Neutrophil (primary cell): ENCODE results near the gene HSPH1.

Experiments used
- H3K27ac ChIP-seq: fragments of 200-600 bp; sonication (generic); 2 replicates; pipeline ENCODE4 v1.5.1; 2016; ENCODE audit warnings: mild to moderate bottlenecking, moderate library complexity
- H3K27me3 ChIP-seq: fragments of 200-600 bp; sonication (generic); 2 replicates; pipeline ENCODE4 v1.6.0; 2016; ENCODE audit warnings: mild to moderate bottlenecking
- H3K36me3 ChIP-seq: fragments of 200-600 bp; sonication (generic); 2 replicates; pipeline ENCODE4 v1.5.1; 2017
- H3K4me1 ChIP-seq, 2 experiments: fragments of 200-600 bp in 1 of 2; sonication (generic) in 1 of 2; 1 replicate in 1 of 2; 2 replicates in 1 of 2; pipeline versions ENCODE4 v1.5.1 to v1.6.1; 2013 to 2016; ENCODE audit warnings: low read depth in 1 of 2, low read length in 1 of 2, mild to moderate bottlenecking in 1 of 2, moderate library complexity in 1 of 2; ENCODE audit not compliant: control insufficient read depth in 1 of 2, insufficient read depth in 1 of 2
- H3K4me3 ChIP-seq, 2 experiments: fragments of 200-600 bp in 1 of 2; sonication (generic) in 1 of 2; 1 replicate in 1 of 2; 2 replicates in 1 of 2; pipeline ENCODE4 v1.5.1; 2013 to 2016; ENCODE audit warnings: low read depth in 1 of 2, low read length in 1 of 2, mild to moderate bottlenecking in 1 of 2, moderate library complexity in 1 of 2
- H3K9me3 ChIP-seq: fragments of 200-600 bp; sonication (generic); 2 replicates; pipeline ENCODE4 v1.5.1; 2016
- CTCF ChIP-seq: fragments of 200-600 bp; sonication (generic); IDR thresholded peaks from 2 replicates; pipeline ENCODE4 v1.5.1; 2016; ENCODE audit warnings: antibody characterized with exemption

HSPH1 gene

GRCh38 chr13:31114641-31115040 is 47.1 kb downstream of the HSPH1 start:
- Histone ChIP-seq H3K4me1 (no peaks in the 10 kb centered on the region), H3K4me3 (no peak overlapping the region), H3K36me3 (no peaks in the 10 kb centered on the region), H3K9me3 (no peaks in the 10 kb centered on the region), H3K27me3 (peaks cover 54% of the 10 kb centered on the region), H3K27ac (no peak overlapping the region)
- no peak for TF ChIP-seq CTCF

GRCh38 chr13:31111136-31111535 is 50.6 kb downstream of the HSPH1 start:
- Histone ChIP-seq H3K36me3 (no peaks in the 10 kb centered on the region), H3K27ac (no peak overlapping the region), H3K9me3 (no peaks in the 10 kb centered on the region), H3K27me3 (peaks cover 33% of the 10 kb centered on the region), H3K4me1 (no peaks in the 10 kb centered on the region), H3K4me3 (no peak overlapping the region)
- no peak for TF ChIP-seq CTCF

- TF ChIP-seq CTCF, result no peak
- Histone ChIP-seq H3K27me3 (peaks cover 28% of the 10 kb centered on the region), H3K27ac (no peak overlapping the region)
These were observed 51.1 kb downstream of the HSPH1 start for GRCh38 chr13:31110617-31111016.

GRCh38 chr13:31110169-31110568 is 51.5 kb downstream of the HSPH1 start:
- no peaks in the 10 kb centered on the region for H3K36me3 ChIP-seq
- H3K4me1 ChIP-seq, result no peaks in the 10 kb centered on the region
- no peak for TF ChIP-seq CTCF
- no peaks in the 10 kb centered on the region for H3K9me3 ChIP-seq
- H3K27ac ChIP-seq, result no peak overlapping the region
- no peak overlapping the region for H3K4me3 ChIP-seq
- peaks cover 23% of the 10 kb centered on the region for H3K27me3 ChIP-seq

More at GRCh38 chr13:31110617-31111016, 51.1 kb downstream of the HSPH1 start:
- no peaks in the 10 kb centered on the region for H3K4me1 ChIP-seq
- H3K36me3 ChIP-seq, result no peaks in the 10 kb centered on the region
- H3K9me3 ChIP-seq, result no peaks in the 10 kb centered on the region
- H3K4me3 ChIP-seq, result no peak overlapping the region

- Histone ChIP-seq H3K4me1 (no peaks in the 10 kb centered on the region), H3K36me3 (no peaks in the 10 kb centered on the region), H3K27me3 (peaks cover 18% of the 10 kb centered on the region), H3K9me3 (no peaks in the 10 kb centered on the region), H3K4me3 (no peak overlapping the region), H3K27ac (no peak overlapping the region)
- TF ChIP-seq CTCF, result no peak
These were observed 54.6 kb downstream of the HSPH1 start for GRCh38 chr13:31107109-31107508.

- H3K27me3 ChIP-seq, result peaks cover 31% of the 10 kb centered on the region
- H3K27ac ChIP-seq, result no peak overlapping the region
- H3K4me1 ChIP-seq, result no peaks in the 10 kb centered on the region
- TF ChIP-seq CTCF, result no peak
- H3K9me3 ChIP-seq, result no peaks in the 10 kb centered on the region
- no peak overlapping the region for H3K4me3 ChIP-seq
- no peaks in the 10 kb centered on the region for H3K36me3 ChIP-seq
These were observed 55.8 kb downstream of the HSPH1 start for GRCh38 chr13:31105856-31106255.
